H9 (cell line): ENCODE results near the gene NFIL3. TPM values are rescaled to one million over a fixed set of nuclear protein-coding genes. Genes with fewer than 3 reads are reported as not detected.
A peak's percentile ranks its signal among the peaks of the same experiment; 100 is the strongest.

Experiments
- DNase-seq: peaks from one replicate; pipeline ENCODE4 v3.0.0-alpha.2; 2017
- H2AFZ ChIP-seq: one replicate; pipeline ENCODE4 v1.6.1; 2013; ENCODE audit warnings: mild to moderate bottlenecking, low read length, control low read depth, moderate library complexity
- H2AK5ac ChIP-seq: 2 replicates; pipeline ENCODE4 v1.6.1; 2013; ENCODE audit warnings: low read length, control low read depth, mixed read lengths; ENCODE audit not compliant: insufficient read length
- H2BK120ac ChIP-seq: one replicate; pipeline ENCODE4 v1.6.1; 2013; ENCODE audit warnings: low read depth, mild to moderate bottlenecking, low read length, control low read depth, inconsistent platforms; ENCODE audit not compliant: poor library complexity, severe bottlenecking
- H2BK12ac ChIP-seq: 2 replicates; pipeline ENCODE4 v1.6.1; 2013; ENCODE audit warnings: low read length, control low read depth, mixed read lengths, low read depth; ENCODE audit not compliant: insufficient read length
- H2BK15ac ChIP-seq: 2 replicates; pipeline ENCODE4 v1.6.1; 2013; ENCODE audit warnings: low read depth, low read length, control low read depth
- H2BK20ac ChIP-seq: one replicate; pipeline ENCODE4 v1.6.1; 2013; ENCODE audit warnings: low read depth, mild to moderate bottlenecking, low read length, control low read depth, inconsistent platforms; ENCODE audit not compliant: poor library complexity, severe bottlenecking
- H2BK5ac ChIP-seq: 2 replicates; pipeline ENCODE4 v1.6.1; 2013; ENCODE audit warnings: low read length, control low read depth, mixed read lengths; ENCODE audit not compliant: insufficient read length
- H3K14ac ChIP-seq: 2 replicates; pipeline ENCODE4 v1.6.1; 2013; ENCODE audit warnings: low read length, control low read depth; ENCODE audit not compliant: insufficient read depth
- H3K18ac ChIP-seq: 2 replicates; pipeline ENCODE4 v1.6.1; 2013; ENCODE audit warnings: low read depth, mild to moderate bottlenecking, mixed read lengths, low read length, control low read depth; ENCODE audit not compliant: insufficient read length
- H3K23ac ChIP-seq: 2 replicates; pipeline ENCODE4 v1.6.1; 2013; ENCODE audit warnings: low read length, control low read depth, mixed read lengths, low read depth; ENCODE audit not compliant: insufficient read length
- H3K23me2 ChIP-seq: 2 replicates; pipeline ENCODE4 v1.6.1; 2013; ENCODE audit warnings: low read depth, mild to moderate bottlenecking, mixed read lengths, low read length, control low read depth; ENCODE audit not compliant: insufficient read length, poor library complexity, severe bottlenecking
- H3K27ac ChIP-seq: 2 replicates; pipeline ENCODE4 v1.5.1; 2013; ENCODE audit warnings: low read length, control low read depth, mixed read lengths, low read depth; ENCODE audit not compliant: insufficient read length
- H3K27me3 ChIP-seq: 2 replicates; pipeline ENCODE4 v1.6.1; 2013; ENCODE audit warnings: low read length, control low read depth, inconsistent platforms; ENCODE audit not compliant: insufficient read depth
- H3K4ac ChIP-seq: 2 replicates; pipeline ENCODE4 v1.6.1; 2013; ENCODE audit warnings: low read depth, mild to moderate bottlenecking, control low read depth, inconsistent platforms, low read length, moderate library complexity
- H3K4me1 ChIP-seq: 2 replicates; pipeline ENCODE4 v1.6.1; 2013; ENCODE audit warnings: low read length, control low read depth, inconsistent platforms; ENCODE audit not compliant: insufficient read depth
- H3K4me2 ChIP-seq: 2 replicates; pipeline ENCODE4 v1.6.1; 2013; ENCODE audit warnings: low read length, control low read depth, mixed read lengths; ENCODE audit not compliant: insufficient read length, insufficient read depth
- H3K56ac ChIP-seq: 2 replicates; pipeline ENCODE4 v1.6.1; 2013; ENCODE audit warnings: low read depth, mild to moderate bottlenecking, mixed read lengths, low read length, control low read depth; ENCODE audit not compliant: insufficient read length
- H3K79me1 ChIP-seq: 2 replicates; pipeline ENCODE4 v1.6.1; 2013; ENCODE audit warnings: low read depth, mild to moderate bottlenecking, moderate library complexity, low read length, control low read depth, inconsistent platforms; ENCODE audit not compliant: insufficient read depth, poor library complexity, severe bottlenecking
- H3K79me2 ChIP-seq: 2 replicates; pipeline ENCODE4 v1.6.1; 2013; ENCODE audit warnings: low read length, control low read depth, inconsistent platforms; ENCODE audit not compliant: insufficient read depth
- H3K9ac ChIP-seq: 2 replicates; pipeline ENCODE4 v1.6.1; 2013; ENCODE audit warnings: low read length, control low read depth, mixed read lengths; ENCODE audit not compliant: insufficient read length; ENCODE audit errors: extremely low read depth
- H3K9me3 ChIP-seq: one replicate; pipeline ENCODE4 v1.6.1; 2013; ENCODE audit warnings: low read depth, low read length, inconsistent platforms; ENCODE audit not compliant: control insufficient read depth
- H3T11ph ChIP-seq: one replicate; pipeline ENCODE4 v1.6.1; 2013; ENCODE audit warnings: mild to moderate bottlenecking, low read length, control low read depth, inconsistent platforms
- H4K20me1 ChIP-seq: one replicate; pipeline ENCODE4 v1.6.1; 2013; ENCODE audit not compliant: control insufficient read depth, insufficient read length, insufficient read depth
- H4K5ac ChIP-seq: 2 replicates; pipeline ENCODE4 v1.6.1; 2013; ENCODE audit warnings: low read depth, mild to moderate bottlenecking, mixed read lengths, low read length, control low read depth; ENCODE audit not compliant: insufficient read length
- H4K8ac ChIP-seq: replicated peaks from 2 replicates; pipeline ENCODE4 v1.6.1; 2013; ENCODE audit warnings: low read length, control low read depth, mixed read lengths, low read depth; ENCODE audit not compliant: insufficient read length
- H4K91ac ChIP-seq: 2 replicates; pipeline ENCODE4 v1.6.1; 2013; ENCODE audit warnings: low read depth, mild to moderate bottlenecking, moderate library complexity, mixed read lengths, low read length, control low read depth; ENCODE audit not compliant: insufficient read length
- H3K27ac Mint-ChIP-seq, 3 experiments: 2 replicates in 2 of 3; 3 replicates in 1 of 3; pipeline ENCODE4 v1.8.0; 2020 to 2021; ENCODE audit warnings: mixed read lengths in 3 of 3, mild to moderate bottlenecking in 1 of 3, moderate library complexity in 1 of 3
- H3K27me3 Mint-ChIP-seq: 2 replicates; pipeline ENCODE4 v1.8.0; 2021; ENCODE audit warnings: low read depth, mild to moderate bottlenecking, moderate library complexity, mixed read lengths
- H3K36me3 Mint-ChIP-seq, 3 experiments: 2 replicates in 2 of 3; 3 replicates in 1 of 3; pipeline ENCODE4 v1.8.0; 2020 to 2021; ENCODE audit warnings: low read depth in 3 of 3, mixed read lengths in 3 of 3; ENCODE audit not compliant: insufficient read depth in 1 of 3
- H3K4me1 Mint-ChIP-seq, 2 experiments: 2 replicates each; pipeline ENCODE4 v1.8.0; 2020; ENCODE audit warnings: mixed read lengths in 2 of 2
- H3K4me3 Mint-ChIP-seq, 2 experiments: 2 replicates in 1 of 2; 3 replicates in 1 of 2; pipeline ENCODE4 v1.8.0; 2020 to 2021; ENCODE audit warnings: mild to moderate bottlenecking in 2 of 2, mixed read lengths in 2 of 2, moderate library complexity in 1 of 2
- H3K9me3 Mint-ChIP-seq, 2 experiments: 2 replicates in 1 of 2; 3 replicates in 1 of 2; pipeline ENCODE4 v1.8.0; 2020; ENCODE audit warnings: mild to moderate bottlenecking in 2 of 2, mixed read lengths in 2 of 2, moderate library complexity in 1 of 2
- WGBS: extraction: QIAGEN DNeasy Blood & Tissue Kit; methylation state at CpG from one replicate; pipeline ENCODE4 v1.1.7; 2013; ENCODE audit warnings: missing lambda C conversion rate, low lambda C conversion rate, mixed read lengths; ENCODE audit not compliant: insufficient read length; ENCODE audit errors: extremely low coverage; 5-methylcytosine and 5-hydroxymethylcytosine counted together
- total RNA-seq: library from RNA; stranded (reverse); gene quantifications from 2 replicates; pipeline ENCODE4 v1.2.1, GENCODE V29; 2021
- TF ChIP-seq, protein P1 (sequence below): fragments of 200-600 bp; sonication (generic); conservative IDR thresholded peaks from 3 replicates; pipeline ENCODE4 v1.8.0; 2021; ENCODE audit warnings: antibody characterized with exemption, mild to moderate bottlenecking

The NFIL3 gene
- total RNA-seq, 1 experiment from 2014 or later: 8.4 TPM

GRCh38 chr9:91405343-91406077 lies 18.1 kb downstream of the NFIL3 start:
- Histone ChIP-seq H3K14ac (no peak overlapping the region), H3K56ac (no peak overlapping the region), H4K8ac (no peak overlapping the region), H2BK120ac (no peak overlapping the region), H3K27ac (no peak overlapping the region), H2AK5ac (no peak overlapping the region), H3T11ph (no peak overlapping the region), H3K23ac (no peak overlapping the region), H2BK20ac (no peak overlapping the region), H4K5ac (no peak overlapping the region), H4K20me1 (no peaks in the 10 kb centered on the region), H3K9ac (no peak overlapping the region), H3K4ac (no peak overlapping the region), H2BK5ac (no peak overlapping the region), H3K4me1 (no peaks in the 10 kb centered on the region), H3K79me2 (no peaks in the 10 kb centered on the region), H3K18ac (no peak overlapping the region), H4K91ac (no peak overlapping the region), H3K23me2 (no peaks in the 10 kb centered on the region), H3K4me2 (no peak overlapping the region), H2BK12ac (no peak overlapping the region), H3K79me1 (no peaks in the 10 kb centered on the region), H3K9me3 (no peaks in the 10 kb centered on the region), H2BK15ac (no peak overlapping the region), H2AFZ (no peak overlapping the region), H3K27me3 (no peaks in the 10 kb centered on the region)
- no peak overlapping the region for H3K4me3 Mint-ChIP-seq
- peaks cover 6 to 27% (median 27%) of the 10 kb centered on the region in 3 experiments; a peak in 5 of 7 replicates for H3K36me3 Mint-ChIP-seq
- H3K9me3 Mint-ChIP-seq: no peaks in the 10 kb centered on the region
- no peaks in the 10 kb centered on the region for H3K27me3 Mint-ChIP-seq
- peaks cover 2 to 12% of the 10 kb centered on the region in 2 experiments; a peak in 2 of 4 replicates for H3K4me1 Mint-ChIP-seq
- DNase-seq: no peak
- TF ChIP-seq, protein P1, sequence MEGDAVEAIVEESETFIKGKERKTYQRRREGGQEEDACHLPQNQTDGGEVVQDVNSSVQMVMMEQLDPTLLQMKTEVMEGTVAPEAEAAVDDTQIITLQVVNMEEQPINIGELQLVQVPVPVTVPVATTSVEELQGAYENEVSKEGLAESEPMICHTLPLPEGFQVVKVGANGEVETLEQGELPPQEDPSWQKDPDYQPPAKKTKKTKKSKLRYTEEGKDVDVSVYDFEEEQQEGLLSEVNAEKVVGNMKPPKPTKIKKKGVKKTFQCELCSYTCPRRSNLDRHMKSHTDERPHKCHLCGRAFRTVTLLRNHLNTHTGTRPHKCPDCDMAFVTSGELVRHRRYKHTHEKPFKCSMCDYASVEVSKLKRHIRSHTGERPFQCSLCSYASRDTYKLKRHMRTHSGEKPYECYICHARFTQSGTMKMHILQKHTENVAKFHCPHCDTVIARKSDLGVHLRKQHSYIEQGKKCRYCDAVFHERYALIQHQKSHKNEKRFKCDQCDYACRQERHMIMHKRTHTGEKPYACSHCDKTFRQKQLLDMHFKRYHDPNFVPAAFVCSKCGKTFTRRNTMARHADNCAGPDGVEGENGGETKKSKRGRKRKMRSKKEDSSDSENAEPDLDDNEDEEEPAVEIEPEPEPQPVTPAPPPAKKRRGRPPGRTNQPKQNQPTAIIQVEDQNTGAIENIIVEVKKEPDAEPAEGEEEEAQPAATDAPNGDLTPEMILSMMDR: no peak
- no CpG with 5 or more reads among the region's 25 CpGs for WGBS
- 0 out of 7 replicates have a peak overlapping the region, but pooled peaks of 1 of the 3 experiments have one; percentile 8 for H3K27ac Mint-ChIP-seq
